ENCODE results near the gene LGALS9C.
"Not testable (repeated sequence)": the region's sequence is repeated elsewhere in the genome, so short reads cannot be mapped to it uniquely, and the experiment has no call there.

Gene LGALS9C

DNA sequence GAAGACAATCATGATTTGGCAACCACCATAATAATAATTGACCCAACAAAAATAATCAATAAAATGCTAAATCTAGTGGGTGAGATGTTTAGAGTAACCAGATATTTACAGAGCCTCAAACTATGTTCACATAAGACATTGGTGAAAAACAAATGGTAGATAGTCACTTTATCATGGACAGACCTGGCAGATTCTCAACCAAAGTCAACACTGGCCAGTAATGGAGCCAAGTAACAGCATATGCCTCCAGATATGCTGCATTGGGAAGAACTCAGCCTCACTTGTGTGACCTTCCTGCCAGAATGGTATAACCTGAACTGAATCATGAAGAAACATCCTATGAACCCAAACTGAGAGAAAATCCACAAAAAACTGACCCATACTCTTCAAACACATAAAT is 53.8 kb downstream of the LGALS9C start:
- not testable (repeated sequence) for DNase-seq (ENCODE audit: low read depth)

DNA sequence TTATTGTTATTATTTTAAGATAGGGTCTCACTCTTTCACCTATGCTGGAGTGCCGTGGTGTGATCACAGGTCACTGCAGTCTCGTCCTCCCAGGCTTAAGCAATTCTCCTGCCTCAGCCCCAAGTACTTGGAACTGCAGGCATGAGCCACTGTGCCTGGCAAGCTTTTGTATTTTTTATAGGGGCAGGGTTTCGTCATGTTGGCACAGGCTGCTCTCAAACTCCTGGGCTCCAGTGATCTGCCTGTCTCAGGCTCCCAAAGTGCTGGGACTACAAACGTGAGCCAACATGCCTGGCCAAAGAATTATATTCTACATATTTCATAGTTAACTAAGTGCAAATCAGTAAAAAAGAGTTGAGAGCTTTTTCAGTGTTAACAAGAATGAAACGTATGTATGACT is 65.6 kb downstream of the LGALS9C start:
- DNase-seq (ENCODE audit: low read depth), result not testable (repeated sequence)

DNA sequence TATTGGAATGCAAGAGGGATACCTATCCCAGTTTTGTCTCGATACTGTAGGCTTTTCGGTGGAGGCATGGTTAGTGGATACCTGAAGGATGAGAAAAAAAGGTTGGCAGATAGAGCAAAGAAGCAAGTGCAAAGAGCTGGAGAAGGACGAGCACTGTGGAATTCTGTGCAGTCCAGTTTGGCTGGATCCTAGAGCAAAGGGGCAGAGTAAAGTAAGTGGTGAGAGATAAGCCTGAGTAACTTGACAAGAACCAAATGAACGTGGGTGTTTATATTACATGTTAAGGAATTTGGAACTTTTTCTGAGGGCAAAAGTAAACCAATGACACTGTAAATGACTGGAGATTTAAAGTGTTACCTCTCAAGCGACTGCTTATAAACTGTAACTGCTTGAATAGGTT is 66.3 kb downstream of the LGALS9C start:
- not testable (repeated sequence) for DNase-seq (ENCODE audit: low read depth)
